Hepatic stellate cell (primary cell): ENCODE data around the gene PRSS38.

ENCODE experiments used
- DNase-seq: peaks from one replicate; pipeline ENCODE4 v3.0.0; 2011; ENCODE audit warnings: low spot score

Gene PRSS38

DNA sequence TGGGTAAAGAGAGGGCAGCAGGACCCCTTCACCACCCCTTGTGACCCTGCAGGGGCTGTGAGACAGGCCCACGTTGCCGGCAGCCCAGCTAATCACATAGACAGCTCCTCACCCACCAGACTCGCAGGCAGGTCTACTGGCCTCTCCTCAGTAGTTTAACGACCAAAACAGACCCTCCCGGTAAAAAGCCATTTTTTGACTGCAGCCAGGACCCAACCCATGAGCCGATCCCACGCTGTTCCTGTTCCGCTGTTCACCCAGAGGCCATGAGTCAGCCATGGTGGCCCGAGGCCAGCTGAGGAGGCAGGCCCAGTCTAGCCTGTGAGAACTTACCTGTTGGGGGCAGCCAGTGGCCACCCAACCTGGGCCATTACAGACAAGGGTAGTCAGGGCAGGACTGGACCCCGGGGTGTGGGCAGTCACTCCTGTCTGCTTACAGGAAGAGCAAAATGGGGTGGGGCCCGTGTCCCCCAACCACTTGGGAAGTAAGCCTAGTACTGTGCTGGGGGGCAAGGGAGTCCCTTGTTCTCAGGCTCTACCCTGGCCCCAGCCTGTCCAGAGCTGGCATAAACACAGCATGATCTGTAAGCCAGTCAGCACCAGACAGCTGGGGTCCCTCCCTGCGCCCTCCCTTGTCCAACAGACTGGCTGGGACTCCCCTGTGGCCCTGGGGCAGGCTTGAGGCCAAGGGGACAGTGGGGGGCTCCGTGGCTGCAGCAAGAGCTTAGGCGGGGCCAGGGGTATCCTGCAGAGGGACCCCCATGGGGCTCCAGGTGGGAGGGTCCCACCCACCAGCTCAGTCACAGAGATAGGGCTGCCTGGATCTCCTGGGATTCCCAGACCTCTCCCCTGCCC, 70.4 kb downstream of the PRSS38 start:
- peak; percentile 21 for DNase-seq

DNA sequence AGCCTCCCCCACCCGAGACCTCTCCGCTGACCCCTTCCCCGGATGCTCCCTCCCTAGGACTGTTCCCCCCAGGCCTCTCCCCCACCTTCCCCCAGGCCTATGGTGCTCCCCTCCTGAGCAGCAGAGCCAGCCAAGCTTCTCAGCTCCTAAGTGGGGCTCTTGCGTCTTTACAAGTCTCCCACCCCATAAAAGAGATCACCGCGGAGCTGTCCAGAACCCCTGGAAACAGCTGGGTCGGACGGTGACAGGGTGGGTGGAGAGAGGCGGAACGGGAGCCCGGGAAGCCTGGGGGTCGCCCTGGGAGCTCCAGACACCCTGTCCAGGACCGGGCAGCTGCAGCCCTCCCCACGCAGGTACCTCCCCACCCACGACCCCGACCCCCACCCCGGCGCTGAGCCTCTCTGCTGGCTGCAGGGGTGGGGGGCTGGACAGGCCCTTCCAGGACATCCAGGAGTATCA, 71.1 kb downstream of the PRSS38 start:
- peak; percentile 4 for DNase-seq

DNA sequence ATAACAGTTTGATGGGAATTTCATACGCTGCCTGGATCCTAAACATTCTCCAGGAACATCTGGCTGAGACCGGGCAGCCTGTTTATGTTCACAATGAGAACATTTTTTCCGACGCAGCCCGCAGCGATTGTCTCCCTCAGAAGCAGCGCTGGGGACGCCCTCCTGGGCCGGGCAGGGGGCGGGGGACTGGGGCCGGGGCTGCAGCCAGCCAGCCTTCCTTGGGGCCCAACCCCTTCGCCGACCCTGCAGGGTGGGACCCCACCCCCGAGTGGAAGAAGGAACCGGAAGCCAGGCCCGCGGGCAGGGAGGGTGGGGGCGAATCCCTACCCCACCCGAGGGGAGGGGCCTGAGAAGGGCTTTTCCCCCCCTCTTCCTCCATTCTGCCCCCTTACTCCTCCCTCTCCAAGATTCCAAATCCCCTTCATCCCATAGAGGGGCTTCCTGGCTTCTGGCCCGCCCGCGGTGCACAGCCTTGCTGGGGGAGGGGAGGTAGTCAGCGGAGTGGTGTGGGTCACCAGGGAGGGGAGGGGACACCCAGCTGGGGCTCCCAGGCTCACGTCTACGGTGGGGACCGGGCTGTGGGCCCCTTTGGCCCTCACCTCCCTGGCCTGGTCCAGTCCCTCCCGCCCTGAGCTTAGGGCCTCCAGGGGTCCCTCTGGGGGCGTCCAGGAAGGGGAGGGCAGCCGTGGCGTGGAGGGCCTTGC, 71.7 kb downstream of the PRSS38 start:
- DNase-seq: peak; percentile 31

DNA sequence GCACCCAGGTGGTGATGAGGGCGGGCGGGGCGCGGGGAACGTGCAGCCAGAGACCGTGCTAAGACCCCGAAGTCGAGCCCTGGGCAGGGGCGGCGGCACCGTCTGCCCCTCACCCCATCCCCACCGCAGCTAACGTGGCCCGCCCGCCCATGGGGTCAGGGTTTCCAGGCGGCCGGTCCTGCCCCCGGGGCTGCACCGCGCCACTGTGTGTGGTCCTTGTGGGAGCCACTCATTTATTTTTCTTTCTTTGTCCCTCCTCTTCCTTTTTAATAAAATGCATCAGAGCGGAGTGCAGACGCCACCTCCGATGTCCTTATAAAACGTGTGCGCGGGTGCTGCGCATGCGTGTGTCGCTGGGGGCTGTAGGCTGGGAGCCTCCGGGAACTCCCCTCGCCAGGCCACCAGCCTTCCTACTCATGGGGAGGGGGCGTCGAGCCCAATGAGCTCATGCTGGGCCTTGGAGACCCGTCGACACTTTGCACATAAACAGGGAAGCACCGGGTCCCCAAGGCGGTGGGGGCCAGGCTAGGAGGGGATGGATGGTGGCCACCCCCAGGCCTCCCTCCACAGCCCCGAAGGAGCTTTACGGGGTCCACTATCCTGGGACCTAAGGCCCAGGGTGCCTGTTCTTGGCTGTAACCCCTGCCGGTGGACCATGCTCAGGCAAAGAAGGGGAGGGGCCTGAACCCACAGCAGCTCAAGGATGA, 72.4 kb downstream of the PRSS38 start:
- no peak for DNase-seq

DNA sequence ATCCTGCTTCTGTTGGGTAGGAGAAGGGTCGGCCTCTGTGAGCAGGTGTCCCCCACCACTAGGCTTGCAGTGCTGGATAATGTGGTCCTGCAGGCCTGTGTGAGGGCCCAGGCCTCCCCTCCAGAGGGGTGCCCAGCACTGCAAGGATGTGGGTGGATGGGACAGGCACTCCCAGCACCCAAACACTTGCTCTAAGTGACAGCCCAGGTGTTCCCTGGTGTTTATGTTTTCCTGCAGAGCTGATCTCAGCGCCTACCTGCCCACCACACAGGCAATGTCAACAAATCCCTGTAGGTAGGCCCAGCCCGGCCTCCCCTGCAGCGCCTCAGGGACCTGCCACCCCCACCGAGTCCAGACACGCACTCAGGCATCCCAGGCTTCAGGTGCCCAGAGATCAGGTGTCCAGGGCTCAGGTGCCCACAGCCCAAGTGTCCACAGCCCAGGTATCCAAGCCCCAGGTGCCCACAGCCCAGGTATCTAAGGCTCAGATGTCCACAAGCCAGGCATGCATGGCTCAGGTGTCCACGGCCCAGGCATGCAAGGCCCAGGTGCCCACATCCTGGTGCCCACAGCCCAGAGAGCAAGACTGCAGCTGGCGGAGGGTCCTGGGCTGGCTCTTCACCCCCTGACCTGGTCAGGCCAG, 73.0 kb downstream of the PRSS38 start:
- DNase-seq: no peak

GRCh38 chr1:227889047-227889862, 73.8 kb downstream of the PRSS38 start:
- DNase-seq: no peak

DNA sequence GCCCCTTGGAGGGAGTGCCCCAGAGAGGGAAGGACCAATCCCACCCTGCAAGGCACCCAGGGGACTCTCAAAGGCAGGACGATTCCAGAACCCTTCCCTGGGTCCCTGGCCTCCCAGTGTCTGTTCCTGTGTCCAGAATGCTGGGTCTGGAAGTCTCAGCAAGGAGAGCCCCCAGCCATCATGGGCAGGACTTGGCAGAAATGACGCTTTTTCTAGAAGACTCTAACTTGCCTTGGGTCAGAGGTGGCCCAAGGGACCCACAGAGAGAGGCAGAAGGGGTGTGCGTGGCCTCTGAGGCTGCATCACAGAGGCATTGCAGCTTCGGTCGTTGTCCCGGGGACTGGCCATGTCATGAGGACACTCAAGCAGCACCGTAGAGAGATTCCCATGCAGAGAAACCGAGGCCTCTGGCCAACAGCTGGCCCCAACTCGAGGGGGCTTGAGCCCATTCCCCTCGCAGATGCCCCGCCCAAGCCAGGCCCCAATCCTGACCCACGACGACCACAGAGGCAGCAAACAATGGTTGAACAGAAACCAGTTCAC, 74.5 kb downstream of the PRSS38 start:
- DNase-seq: no peak

DNA sequence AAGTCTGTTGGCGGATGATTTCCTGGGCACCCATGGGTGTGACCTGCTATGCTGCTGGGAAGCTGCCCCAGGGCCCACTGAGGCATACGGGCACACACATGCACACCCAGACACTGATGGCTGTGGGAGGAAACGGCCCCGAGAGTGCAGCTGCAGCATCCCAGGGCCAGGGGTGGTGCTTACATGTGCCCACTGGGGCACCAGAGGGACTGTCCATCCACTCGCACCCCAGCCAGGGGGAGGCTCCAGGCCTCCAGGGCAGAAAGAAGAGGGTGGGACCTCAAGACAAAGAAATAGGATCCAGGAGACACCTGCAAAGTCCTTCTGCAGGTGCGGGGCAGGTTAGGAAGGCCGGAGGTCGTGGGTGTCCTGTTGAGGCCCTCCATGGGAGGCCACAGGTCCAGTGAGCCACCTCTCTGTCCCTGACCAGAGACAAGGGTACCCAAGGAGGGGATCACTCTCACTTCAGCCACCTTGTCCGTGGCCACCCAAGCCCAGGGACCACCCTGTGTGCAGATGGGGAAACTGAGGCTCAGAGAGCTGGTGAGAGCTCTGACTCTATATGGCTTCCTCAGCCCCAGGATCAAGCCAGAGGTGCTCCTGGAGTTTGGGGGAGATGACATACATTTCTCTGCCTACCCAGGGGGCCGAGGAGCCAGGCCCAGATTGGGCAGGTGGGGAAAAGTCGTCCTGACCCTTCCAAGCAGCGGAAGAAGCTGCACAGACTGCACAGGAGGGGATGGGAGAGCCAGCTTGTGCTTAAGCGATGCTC, 75.2 kb downstream of the PRSS38 start:
- no peak for DNase-seq

DNA sequence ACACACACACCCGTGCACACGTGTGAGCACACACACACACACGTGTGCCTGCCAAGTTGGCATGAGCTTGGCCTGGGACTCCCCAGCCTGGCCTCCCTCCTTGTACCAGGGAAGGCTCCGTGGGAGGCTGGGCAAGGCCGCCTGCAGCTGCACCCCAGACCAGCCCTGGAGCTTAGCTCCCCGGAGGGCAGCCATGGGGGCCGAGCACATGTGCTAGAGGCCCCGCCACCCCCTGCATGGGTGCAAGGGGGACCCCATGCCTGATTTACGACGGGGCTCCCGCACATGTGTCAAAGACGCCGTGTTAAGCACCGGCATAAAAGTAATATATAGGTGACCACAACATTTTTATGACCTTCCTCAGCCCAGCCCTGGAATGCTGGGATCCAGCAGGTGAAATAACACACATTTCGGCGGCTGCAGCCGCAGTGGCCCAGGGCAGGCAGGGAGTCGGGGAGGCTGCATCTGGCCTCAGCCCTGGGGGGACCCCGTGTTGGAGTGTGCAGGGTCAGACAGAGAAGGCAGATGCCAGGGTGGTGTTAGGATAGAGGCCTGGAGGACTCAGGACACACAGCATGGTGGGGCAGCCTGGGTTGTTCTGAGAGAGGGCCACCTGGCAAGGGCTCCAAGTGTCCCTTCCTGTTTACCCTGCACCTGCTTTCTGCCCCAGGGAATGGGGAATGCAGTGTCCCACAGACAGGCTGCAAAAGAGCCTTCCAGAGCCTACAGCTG, 75.9 kb downstream of the PRSS38 start:
- no peak for DNase-seq

DNA sequence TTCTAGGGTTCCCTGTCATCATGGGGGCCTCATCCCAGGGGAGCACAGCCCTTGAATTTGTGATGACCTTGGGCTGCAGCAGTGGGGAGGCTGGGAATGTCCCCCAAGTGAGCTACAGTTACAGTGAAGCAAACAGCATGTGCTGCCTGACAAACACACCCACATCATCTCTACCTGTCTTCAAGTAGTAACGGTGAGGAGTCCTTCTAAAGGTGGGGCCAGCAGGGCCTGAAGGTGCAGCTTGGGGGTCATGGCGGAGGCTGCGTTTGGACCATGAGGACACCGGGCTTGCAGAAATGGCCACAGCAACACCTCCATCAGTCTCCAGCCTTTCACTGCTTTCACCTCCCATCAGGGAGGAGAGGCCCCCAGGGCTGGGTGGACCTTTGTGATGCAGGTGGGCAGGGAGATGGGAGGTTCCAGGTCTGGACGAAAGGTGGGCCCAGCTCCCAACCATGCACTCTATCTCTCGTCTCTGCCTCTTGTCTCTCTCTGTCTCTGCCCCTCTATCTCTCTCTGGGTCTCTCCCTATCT, 76.5 kb downstream of the PRSS38 start:
- no peak for DNase-seq

- DNase-seq: no peak
Measured at GRCh38 chr1:227892489-227893299, 77.2 kb downstream of the PRSS38 start.

DNA sequence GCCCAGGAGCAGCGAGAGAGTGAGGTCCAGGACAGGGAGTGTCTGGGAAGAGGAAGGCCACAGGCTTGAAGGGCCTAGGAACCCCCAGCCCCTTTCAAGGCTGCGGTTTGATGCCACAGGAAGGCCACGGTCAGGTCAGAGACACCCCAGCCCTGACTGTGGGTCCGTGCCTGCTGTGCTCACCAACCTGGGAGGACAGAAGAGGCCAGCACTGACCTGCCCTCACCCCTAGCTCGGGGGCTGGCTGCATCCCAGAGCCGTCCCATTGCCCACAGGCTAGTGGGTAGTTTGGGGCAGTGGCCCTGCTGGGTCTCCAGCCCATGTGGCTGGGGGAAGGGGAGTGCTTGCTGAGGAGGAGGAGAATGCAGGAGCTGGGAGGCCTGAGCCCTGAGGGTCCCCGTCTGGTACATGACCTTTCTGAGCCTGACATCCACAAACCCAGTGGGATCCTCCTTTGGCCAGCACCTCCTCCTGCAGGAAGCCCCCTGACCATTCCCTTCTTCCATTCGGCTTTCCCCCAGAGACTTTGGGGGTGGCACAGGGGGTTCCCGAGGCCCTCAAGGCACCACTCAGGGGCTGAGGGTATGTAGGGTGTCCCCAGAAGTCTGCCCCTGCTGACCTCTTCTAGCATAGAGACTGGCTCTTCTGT, 77.9 kb downstream of the PRSS38 start:
- DNase-seq: no peak

DNA sequence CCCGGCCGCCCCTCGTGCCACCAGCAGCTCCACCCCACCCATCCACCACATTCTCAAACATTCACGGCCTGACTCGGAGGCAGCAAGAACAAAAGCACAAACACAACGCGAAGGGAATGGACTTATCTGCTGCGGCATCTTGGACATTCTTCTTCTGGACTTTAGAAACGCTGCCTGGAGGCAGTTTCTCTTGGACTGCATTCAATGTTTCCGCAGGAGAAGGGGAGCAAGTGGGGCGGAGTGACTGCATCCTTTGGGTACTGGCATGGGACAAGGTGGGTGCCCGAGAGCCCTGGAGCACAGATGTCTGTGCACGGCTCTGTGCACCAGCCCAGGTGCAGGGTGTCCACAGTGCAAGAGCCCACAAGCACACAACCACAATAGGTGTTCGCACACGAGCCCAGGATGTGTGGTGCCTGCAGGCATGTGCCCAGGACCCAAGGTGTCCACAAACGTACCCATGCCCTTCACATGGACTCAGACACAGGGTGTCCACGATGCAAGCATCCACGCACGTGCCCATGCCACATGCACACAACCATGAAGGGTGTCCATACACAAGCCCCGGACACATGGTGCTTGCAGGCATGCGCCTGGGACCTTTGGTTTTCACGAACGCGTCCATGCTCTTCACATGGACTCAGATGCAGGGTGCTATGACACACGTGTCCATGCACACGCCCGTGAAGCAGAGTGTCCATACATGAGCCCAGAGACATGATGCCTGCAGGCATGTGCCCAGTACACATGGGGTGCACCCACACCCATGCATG, 78.7 kb downstream of the PRSS38 start:
- DNase-seq: no peak

- no peak for DNase-seq
Measured at GRCh38 chr1:227894831-227895451, 79.5 kb downstream of the PRSS38 start.
